Measurements from ENCODE around the gene KDM3B. TPM values are rescaled to one million over a fixed set of nuclear protein-coding genes. Genes with fewer than 3 reads are reported as not detected.
A peak's percentile ranks its signal among the peaks of the same experiment; 100 is the strongest.

The KDM3B gene
- total RNA-seq, 6 donors from 2014 or later = 54.8 to 110 (median 56.8) TPM

GRCh38 chr5:138339464-138339863 is 13.0 kb upstream of the KDM3B start:
- 30 to 45% methylated on average over 2 of the region's 2 CpGs for WGBS, 2 donors
- peaks cover 14 to 42% (median 16%) of the 10 kb centered on the region in 4 donors for H3K4me1 ChIP-seq
- peaks cover 0 to 30% (median 21%) of the 10 kb centered on the region in 4 donors for H3K36me3 ChIP-seq
- ATAC-seq (ENCODE audit: low FRiP score in 2 of 2) = no peak
- H3K4me3 ChIP-seq = peak overlapping the region in 3 of 4 donors; percentile 54 to 85 (median 80)
- H3K27me3 ChIP-seq = no peaks in the 10 kb centered on the region
- peak overlapping the region; percentile 92 to 97 (median 94) for H3K27ac ChIP-seq
- H3K9me3 ChIP-seq = no peaks in the 10 kb centered on the region
- TF ChIP-seq POLR2A (IDR thresholded peaks at IDR 0.05) (no peak), EP300 (IDR thresholded peaks at IDR 0.05) (no peak), CTCF (IDR thresholded peaks at IDR 0.05) (no peak), POLR2AphosphoS5 (IDR thresholded peaks at IDR 0.05) (no peak)
- DNase-seq = no peak

GRCh38 chr5:138340008-138340407 is 12.5 kb upstream of the KDM3B start:
- Histone ChIP-seq H3K27ac (peak overlapping the region in 3 of 4 donors; percentile 92 to 97 (median 95)), H3K9me3 (no peaks in the 10 kb centered on the region), H3K4me3 (peak overlapping the region in 1 of 4 donors; percentile 85), H3K36me3 (peaks cover 4 to 36% (median 27%) of the 10 kb centered on the region in 4 donors), H3K27me3 (no peaks in the 10 kb centered on the region), H3K4me1 (peaks cover 14 to 42% (median 16%) of the 10 kb centered on the region in 4 donors)
- TF ChIP-seq EP300 (IDR thresholded peaks at IDR 0.05) (no peak), POLR2AphosphoS5 (IDR thresholded peaks at IDR 0.05) (no peak), CTCF (IDR thresholded peaks at IDR 0.05) (no peak), POLR2A (IDR thresholded peaks at IDR 0.05) (no peak)
- 86 to 93% methylated on average over 3 of the region's 3 CpGs for WGBS, 2 donors
- ATAC-seq (ENCODE audit: low FRiP score in 2 of 2) = no peak
- DNase-seq = no peak

DNA sequence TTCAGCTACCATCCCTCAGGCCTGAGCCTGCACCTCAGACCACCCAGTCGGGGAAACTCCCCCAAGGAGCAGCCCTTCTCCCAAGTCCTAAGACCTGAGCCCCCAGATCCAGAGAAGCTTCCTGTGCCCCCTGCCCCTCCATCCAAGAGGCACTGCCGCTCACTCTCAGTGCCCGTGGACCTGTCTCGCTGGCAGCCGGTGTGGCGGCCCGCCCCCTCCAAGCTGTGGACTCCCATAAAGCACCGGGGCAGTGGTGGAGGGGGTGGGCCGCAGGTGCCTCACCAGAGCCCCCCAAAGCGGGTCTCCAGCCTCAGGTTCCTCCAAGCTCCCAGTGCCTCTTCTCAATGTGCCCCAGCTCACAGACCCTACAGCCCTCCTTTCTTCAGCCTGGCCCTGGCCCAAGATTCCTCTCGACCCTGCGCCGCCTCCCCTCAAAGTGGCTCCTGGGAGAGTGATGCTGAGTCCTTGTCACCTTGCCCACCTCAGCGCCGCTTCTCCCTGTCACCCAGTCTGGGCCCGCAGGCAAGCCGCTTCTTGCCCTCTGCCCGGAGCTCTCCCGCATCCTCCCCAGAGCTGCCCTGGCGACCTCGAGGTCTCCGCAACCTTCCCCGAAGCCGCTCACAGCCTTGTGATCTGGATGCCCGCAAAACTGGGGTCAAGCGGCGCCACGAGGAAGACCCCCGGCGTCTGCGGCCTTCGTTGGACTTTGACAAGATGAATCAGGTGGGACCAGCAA is 7.4 kb upstream of the KDM3B start:
- ATAC-seq (ENCODE audit: low FRiP score in 2 of 2) (peak in 1 of 2 donors; percentile 38), DNase-seq (peak in 1 of 2 donors; percentile 62)
- WGBS, 2 donors = 97 to 98% methylated on average over 23 to 32 of the region's 32 CpGs
- Histone ChIP-seq H3K27me3 (no peaks in the 10 kb centered on the region), H3K36me3 (peaks cover 19 to 75% (median 62%) of the 10 kb centered on the region in 4 donors), H3K9me3 (no peaks in the 10 kb centered on the region), H3K4me1 (peaks cover 2 to 15% (median 4%) of the 10 kb centered on the region in 4 donors), H3K27ac (no peak overlapping the region), H3K4me3 (no peak overlapping the region)
- TF ChIP-seq CTCF (IDR thresholded peaks at IDR 0.05) (no peak), POLR2A (IDR thresholded peaks at IDR 0.05) (no peak), POLR2AphosphoS5 (IDR thresholded peaks at IDR 0.05) (no peak), EP300 (IDR thresholded peaks at IDR 0.05) (no peak)

DNA sequence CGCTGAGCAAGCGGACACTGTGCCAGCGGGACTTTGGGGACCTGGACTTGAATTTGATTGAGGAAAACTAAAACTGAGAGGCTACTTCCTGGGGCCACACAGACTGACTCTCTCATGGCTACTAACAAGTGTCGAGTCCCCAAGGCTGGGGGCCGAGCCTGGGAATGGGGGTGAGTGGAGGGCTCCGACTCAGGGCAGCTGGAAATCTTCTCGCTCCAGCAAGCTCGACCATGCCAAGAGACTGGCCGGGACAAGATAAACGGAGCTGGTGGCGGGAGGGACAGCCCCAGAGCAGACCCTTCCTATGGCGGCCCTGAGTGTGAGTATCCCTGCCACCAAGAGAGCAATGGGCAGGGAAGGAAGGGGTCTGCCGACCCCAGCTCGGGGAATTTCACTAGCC is 5.6 kb upstream of the KDM3B start:
- DNase-seq (peak in 1 of 2 donors; percentile 39), ATAC-seq (ENCODE audit: low FRiP score in 2 of 2) (no peak)
- no peaks in the 10 kb centered on the region for H3K9me3 ChIP-seq
- 92 to 94% methylated on average over 14 of the region's 14 CpGs for WGBS, 2 donors
- H3K36me3 ChIP-seq = peaks cover 19 to 68% (median 55%) of the 10 kb centered on the region in 4 donors
- TF ChIP-seq POLR2A (IDR thresholded peaks at IDR 0.05) = no peak
- no peak for TF ChIP-seq EP300 (IDR thresholded peaks at IDR 0.05)
- no peak for TF ChIP-seq POLR2AphosphoS5 (IDR thresholded peaks at IDR 0.05)
- TF ChIP-seq CTCF (IDR thresholded peaks at IDR 0.05) = no peak
- no peaks in the 10 kb centered on the region for H3K27me3 ChIP-seq
- no peaks in the 10 kb centered on the region for H3K4me1 ChIP-seq
- no peak overlapping the region for H3K27ac ChIP-seq
- no peak overlapping the region for H3K4me3 ChIP-seq
